Left ventricle myocardium inferior (tissue), 1 donor: ENCODE results near the gene RAD51B. TPM values are rescaled to one million over a fixed set of nuclear protein-coding genes. Genes with fewer than 3 reads are reported as not detected.

ENCODE experiments used
- DNase-seq: peaks from one replicate; pipeline ENCODE4 v3.0.0-alpha.2; 2020
- H3K27ac ChIP-seq: fragments of 200-600 bp; replicated peaks from 2 replicates; pipeline ENCODE4 v1.8.0; 2021
- H3K27me3 ChIP-seq: fragments of 200-600 bp; 2 replicates; pipeline ENCODE4 v1.8.0; 2021; ENCODE audit warnings: low read depth
- H3K36me3 ChIP-seq: fragments of 200-600 bp; 2 replicates; pipeline ENCODE4 v1.8.0; 2021
- H3K4me1 ChIP-seq: fragments of 200-600 bp; 2 replicates; pipeline ENCODE4 v1.8.0; 2021
- H3K4me3 ChIP-seq: fragments of 200-600 bp; 2 replicates; pipeline ENCODE4 v1.8.0; 2021; ENCODE audit warnings: mild to moderate bottlenecking, moderate library complexity
- H3K9me3 ChIP-seq: fragments of 200-600 bp; replicated peaks from 2 replicates; pipeline ENCODE4 v1.8.0; 2021
- intact Hi-C: fragments of 100-400 bp; cut with micrococcal nuclease; formaldehyde crosslinking; loops from one replicate; pipeline ENCODE4 v1.11.0; 2022
- total RNA-seq: library from RNA; stranded (reverse); fragmentation: NEBNext Ultra II Directional; extraction: Animal tissue kit (Norgen Biotek cat#: 25700); gene quantifications from one replicate; pipeline ENCODE4 v1.2.1, GENCODE V29; 2021
- TF ChIP-seq, protein P1 (sequence below): fragments of 200-600 bp; IDR thresholded peaks from 2 replicates; pipeline ENCODE4 v1.8.0; 2021; ENCODE audit warnings: antibody characterized with exemption, mild to moderate bottlenecking, borderline replicate concordance
- donor health status: DM: no; HTN: yes; CAD: no; lungs with severe emphysema.

The RAD51B gene
- total RNA-seq, 1 donor from 2014 or later, result 2.4 TPM

DNA sequence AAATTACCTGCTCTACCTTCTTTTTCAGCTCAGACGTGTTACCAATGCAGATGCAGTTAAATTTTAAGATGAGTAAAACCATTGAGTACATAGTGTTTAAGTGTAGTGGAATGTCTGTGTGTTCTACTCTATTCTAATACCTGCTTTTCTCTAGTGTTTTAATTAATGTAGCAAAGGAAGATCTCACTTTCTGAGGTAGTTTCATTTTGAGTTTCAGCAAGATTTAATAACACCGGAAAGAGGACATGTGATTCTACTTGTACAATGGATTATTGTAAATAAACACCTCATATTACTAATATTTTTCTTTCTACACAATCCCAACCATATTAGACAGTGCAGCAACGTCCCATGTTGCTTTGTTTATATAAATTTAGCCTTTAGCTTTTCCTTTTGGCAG, 315.4 kb downstream of the RAD51B start:
- intact Hi-C loops, result no loop called here
- no peak overlapping the region for H3K27ac ChIP-seq
- TF ChIP-seq, protein P1, sequence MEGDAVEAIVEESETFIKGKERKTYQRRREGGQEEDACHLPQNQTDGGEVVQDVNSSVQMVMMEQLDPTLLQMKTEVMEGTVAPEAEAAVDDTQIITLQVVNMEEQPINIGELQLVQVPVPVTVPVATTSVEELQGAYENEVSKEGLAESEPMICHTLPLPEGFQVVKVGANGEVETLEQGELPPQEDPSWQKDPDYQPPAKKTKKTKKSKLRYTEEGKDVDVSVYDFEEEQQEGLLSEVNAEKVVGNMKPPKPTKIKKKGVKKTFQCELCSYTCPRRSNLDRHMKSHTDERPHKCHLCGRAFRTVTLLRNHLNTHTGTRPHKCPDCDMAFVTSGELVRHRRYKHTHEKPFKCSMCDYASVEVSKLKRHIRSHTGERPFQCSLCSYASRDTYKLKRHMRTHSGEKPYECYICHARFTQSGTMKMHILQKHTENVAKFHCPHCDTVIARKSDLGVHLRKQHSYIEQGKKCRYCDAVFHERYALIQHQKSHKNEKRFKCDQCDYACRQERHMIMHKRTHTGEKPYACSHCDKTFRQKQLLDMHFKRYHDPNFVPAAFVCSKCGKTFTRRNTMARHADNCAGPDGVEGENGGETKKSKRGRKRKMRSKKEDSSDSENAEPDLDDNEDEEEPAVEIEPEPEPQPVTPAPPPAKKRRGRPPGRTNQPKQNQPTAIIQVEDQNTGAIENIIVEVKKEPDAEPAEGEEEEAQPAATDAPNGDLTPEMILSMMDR, result no peak
- no peaks in the 10 kb centered on the region for H3K36me3 ChIP-seq
- H3K27me3 ChIP-seq, result no peaks in the 10 kb centered on the region
- H3K9me3 ChIP-seq, result no peaks in the 10 kb centered on the region
- no peak for DNase-seq
- H3K4me1 ChIP-seq, result peaks cover 21% of the 10 kb centered on the region
- no peak overlapping the region for H3K4me3 ChIP-seq

DNA sequence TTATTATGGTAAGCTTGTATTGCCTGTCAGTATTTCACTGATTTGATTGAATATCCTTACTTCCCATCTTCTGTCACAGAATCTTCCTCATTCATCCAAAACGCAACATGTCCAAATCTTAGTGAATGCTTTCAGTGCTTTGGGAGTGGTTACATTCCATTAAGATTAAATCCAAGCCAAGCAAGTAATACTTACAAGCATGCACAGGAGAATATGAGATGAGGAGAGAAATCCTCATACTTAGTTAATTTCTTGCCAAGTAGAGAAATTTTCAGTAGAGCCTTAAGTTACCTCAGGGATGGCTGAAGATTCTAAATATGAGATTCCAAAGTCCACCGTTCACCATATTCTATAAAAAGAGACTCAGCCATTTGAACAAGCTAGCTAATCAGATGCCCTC, 316.0 kb downstream of the RAD51B start:
- H3K4me1 ChIP-seq, result peaks cover 26% of the 10 kb centered on the region
- no peak for DNase-seq
- H3K27ac ChIP-seq, result no peak overlapping the region

DNA sequence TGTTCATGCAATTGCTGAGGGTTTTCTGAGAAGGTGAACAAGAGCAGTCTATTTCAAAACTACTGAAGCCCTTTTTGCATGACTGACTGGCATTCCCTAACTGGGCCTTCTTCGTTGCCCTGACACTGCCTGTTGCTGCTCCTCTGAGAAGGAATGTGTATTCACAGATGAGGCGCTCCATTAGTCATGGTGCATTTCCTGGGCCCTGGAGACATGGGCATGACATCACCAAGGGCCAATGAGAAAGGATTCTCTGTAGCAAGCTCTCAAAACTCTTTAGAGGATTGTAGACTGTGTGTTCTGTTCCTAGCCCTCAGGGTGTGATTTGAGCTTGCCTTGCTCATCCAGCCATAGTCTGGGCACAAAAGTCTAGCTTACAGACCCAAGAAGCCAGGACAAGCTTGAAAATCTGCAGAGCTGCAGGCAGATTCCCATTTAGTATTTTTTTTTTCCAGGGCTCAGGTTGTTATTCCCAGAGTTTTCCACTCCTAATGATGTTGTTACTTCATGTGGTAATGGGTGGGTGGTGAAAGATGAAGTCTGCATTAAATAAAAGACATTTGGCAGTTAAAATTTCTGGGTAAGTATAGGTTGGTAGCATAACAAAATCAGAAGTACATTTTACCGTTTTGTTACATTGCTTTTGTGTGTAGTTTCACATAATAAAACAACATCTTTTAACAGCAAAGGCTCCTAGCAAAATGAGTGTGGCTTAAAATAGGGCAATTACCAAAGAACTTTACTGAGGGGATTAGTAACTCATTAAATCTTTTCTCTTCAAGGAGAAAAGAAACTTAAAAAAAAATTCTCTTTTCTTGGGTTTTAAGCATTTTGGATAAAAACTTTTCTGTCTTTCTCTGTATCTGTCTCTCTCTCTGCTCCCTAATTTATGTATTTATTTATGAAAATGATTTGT, 318.4 kb downstream of the RAD51B start:
- intact Hi-C loops, result no loop called here
- no peaks in the 10 kb centered on the region for H3K36me3 ChIP-seq
- H3K27ac ChIP-seq, result peak overlapping the region; percentile 27
- no peaks in the 10 kb centered on the region for H3K27me3 ChIP-seq
- no peak for DNase-seq
- no peak overlapping the region for H3K4me3 ChIP-seq
- TF ChIP-seq, protein P1, result no peak
- H3K9me3 ChIP-seq, result no peaks in the 10 kb centered on the region
- H3K4me1 ChIP-seq, result peaks cover 49% of the 10 kb centered on the region

More for the DNA sequence above, 316.0 kb downstream of the RAD51B start:
- intact Hi-C loops, result no loop called here
- Histone ChIP-seq H3K4me3 (no peak overlapping the region), H3K36me3 (no peaks in the 10 kb centered on the region), H3K9me3 (no peaks in the 10 kb centered on the region), H3K27me3 (no peaks in the 10 kb centered on the region)
- TF ChIP-seq, protein P1, result no peak

DNA sequence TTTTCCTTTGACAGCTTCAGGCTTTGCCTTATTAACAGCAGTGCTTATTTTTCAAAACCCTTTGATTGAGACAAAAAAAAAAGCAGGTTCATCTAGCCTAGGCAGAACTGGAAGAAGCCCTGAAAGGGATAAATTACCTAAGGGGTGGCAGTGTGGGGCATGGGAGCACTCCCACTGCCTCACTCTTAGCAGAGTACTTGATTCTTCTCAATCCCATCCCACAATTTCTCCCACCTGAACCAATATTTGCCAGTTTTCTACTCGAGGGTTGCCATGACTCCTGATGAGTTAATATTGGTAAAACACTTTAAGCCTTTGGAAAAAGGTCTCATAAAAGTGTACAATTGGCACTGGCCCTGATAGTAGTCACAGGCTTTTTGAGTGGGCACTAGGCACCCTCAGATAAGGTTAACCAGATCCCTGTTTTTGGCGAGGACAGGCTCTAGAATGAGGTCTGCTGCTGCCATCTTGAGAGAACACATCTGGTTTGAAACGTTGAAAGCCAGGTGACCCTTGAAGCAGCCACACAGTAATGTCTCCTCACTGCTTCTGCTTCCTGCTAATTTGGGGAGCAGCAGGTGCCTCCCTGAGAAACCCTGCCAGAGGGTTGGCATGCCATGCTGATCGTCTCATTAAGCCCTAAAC, 320.0 kb downstream of the RAD51B start:
- Histone ChIP-seq H3K4me1 (peaks cover 65% of the 10 kb centered on the region), H3K4me3 (no peak overlapping the region), H3K27me3 (no peaks in the 10 kb centered on the region), H3K9me3 (no peaks in the 10 kb centered on the region), H3K36me3 (no peaks in the 10 kb centered on the region), H3K27ac (peak overlapping the region; percentile 67)
- intact Hi-C loops, result loop anchor here (10.0 kb wide), 1 partner anchor 105 kb away; no protein-coding TSS in a partner anchor
- DNase-seq, result no peak
- TF ChIP-seq, protein P1, result no peak

DNA sequence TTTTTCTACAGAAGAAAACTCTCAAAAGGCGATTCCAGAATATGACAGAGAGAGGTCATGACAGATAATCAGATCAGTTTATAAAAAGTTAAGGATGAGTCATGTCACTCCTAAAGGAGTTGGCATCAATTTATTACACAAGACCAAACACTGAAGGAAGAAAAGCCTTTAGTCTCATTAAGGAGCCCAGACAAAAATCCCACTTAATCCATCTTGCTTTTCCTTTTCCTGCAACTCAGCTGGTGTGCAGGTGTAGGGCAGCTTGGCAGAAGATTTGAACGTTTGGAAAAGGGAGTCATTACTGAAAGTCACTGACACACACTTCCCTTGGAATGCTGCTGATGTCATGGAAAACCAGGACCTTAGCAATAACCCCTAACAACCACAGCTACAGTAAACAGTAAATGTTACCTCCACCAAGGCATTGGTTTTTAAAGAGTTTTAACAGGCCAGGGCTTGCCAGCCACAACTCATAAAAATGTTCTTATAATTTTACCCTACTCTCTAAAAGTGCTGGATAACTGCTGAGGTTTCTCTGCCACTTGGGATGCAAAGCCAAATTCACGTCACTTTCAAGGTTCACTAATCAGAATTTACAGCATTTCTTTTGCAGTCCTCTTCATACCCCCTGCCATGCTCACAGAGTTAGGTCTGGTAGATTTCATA, 320.6 kb downstream of the RAD51B start:
- intact Hi-C loops, result loop anchor here (10.0 kb wide), 1 partner anchor 105 kb away; no protein-coding TSS in a partner anchor
- Histone ChIP-seq H3K4me1 (peaks cover 72% of the 10 kb centered on the region), H3K27me3 (no peaks in the 10 kb centered on the region), H3K36me3 (no peaks in the 10 kb centered on the region), H3K27ac (peak overlapping the region; percentile 67), H3K4me3 (no peak overlapping the region), H3K9me3 (no peaks in the 10 kb centered on the region)
- TF ChIP-seq, protein P1, result no peak
- DNase-seq, result no peak
